Activated T-helper 9 cell treated with anti-CD3 and anti-CD28 coated beads, Interleukin-2, amount 50 U/mL, for 16 hours (primary cell): ENCODE measurements around the gene PCDHGA8.

ENCODE experiments used
- DNase-seq: peaks from one replicate; pipeline ENCODE4 v3.0.0-alpha.2; 2020; ENCODE audit warnings: low read depth

Gene PCDHGA8

GRCh38 chr5:141434006-141434405, 41.6 kb downstream of the PCDHGA8 start:
- no peak for DNase-seq

DNA sequence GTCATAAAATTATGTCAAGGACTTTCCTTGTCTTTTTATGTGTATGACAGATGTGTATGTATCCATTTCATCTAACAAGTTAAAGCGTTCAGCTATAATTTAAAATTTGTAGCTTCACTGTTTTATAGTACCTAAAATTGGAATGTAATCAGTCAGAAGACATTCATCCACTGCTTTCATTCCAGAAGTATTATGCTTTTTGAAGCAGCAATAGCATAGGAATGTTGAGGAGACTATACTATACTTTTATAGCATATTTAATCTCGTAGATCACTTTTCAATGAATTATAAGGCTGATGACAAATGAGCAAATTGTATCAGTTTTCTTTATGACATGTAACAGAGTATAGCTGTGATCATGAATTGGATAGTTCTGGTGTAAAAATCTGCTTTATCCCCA, 44.8 kb downstream of the PCDHGA8 start:
- DNase-seq: no peak

DNA sequence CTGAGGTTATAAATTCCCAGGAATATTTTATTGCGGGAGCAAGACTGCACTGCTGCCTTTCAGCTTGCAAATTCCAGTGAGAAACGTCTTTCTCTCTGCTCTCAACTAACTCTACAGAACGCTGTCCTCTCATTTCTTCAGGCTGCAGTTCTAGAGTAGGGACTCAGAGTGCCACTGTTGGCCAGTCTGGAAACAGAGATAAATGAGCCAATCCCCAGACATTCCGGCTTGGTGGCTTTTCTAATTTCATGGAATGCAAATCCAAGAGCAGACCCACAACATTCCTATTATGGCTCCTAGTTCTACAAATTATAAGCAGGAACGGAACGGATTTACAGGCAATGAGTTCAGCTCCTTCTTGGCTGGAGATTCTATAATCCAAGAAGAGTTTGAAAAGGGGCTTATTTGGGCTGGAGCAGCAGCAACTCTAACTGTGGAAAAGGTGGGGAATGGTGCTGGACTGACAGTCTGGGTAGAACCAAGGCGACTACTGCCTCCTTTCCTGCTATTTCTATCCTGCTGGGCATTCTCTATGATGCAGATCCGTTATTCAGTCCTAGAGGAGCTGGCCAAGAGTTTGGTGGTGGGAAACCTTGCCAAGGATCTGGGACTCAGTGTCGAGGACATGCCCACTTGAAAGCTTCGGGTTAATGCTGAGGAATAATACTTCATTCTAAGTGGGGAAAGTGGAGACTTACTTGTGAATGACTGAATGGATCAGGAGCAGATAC, 47.1 kb downstream of the PCDHGA8 start:
- no peak for DNase-seq

GRCh38 chr5:141440341-141440740, 47.9 kb downstream of the PCDHGA8 start:
- DNase-seq: no peak

DNA sequence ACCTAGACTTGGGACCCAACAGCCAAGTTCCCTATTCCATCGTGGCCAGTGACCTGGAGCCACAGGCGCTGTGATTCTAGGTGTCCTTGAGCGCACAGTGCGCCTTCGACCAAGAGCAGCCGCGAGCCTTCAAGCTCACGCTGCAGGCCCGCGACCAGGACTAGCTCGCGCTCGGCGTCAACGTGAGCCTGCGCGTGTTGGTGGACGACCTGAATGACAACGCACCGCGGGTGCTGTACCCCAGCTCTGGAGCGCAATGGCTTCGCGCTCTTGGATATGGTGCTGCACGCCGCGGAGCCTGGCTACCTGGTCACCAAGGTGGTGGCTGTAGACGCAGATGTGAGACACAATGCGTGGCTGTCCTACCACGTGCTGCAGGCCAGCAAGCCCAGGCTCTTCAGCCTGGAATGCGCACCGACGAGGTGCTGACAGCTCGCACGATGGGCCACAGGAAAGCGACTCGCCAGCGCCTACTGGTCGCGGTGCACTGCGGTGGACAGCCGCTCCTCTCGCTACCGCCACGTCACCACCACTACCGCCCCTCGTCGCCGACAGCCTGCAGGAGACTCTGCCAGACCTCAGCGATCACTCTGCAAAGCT, 49.2 kb downstream of the PCDHGA8 start:
- DNase-seq: no peak
